OCI-LY1 (cell line): ENCODE measurements around the gene FADD.

Experiments
- EZH2 ChIP-seq: fragments of 200-600 bp; sonication (generic), shearing (Covaris generic); IDR thresholded peaks from 2 replicates; pipeline ENCODE4 v1.8.0; 2017; ENCODE audit warnings: borderline replicate concordance, mixed run types, mild to moderate bottlenecking, antibody characterized with exemption, low read length, moderate library complexity, mixed read lengths
- TF ChIP-seq, protein P1 (sequence below): fragments of 200-600 bp; sonication (generic), shearing (Covaris generic); IDR thresholded peaks from 2 replicates; pipeline ENCODE4 v1.5.1; 2017; ENCODE audit warnings: mild to moderate bottlenecking, antibody characterized with exemption, low read length, moderate library complexity, mixed read lengths

GRCh38 chr11:70158757-70159389 lies 44.2 kb upstream of the FADD start:
- TF ChIP-seq, protein P1, sequence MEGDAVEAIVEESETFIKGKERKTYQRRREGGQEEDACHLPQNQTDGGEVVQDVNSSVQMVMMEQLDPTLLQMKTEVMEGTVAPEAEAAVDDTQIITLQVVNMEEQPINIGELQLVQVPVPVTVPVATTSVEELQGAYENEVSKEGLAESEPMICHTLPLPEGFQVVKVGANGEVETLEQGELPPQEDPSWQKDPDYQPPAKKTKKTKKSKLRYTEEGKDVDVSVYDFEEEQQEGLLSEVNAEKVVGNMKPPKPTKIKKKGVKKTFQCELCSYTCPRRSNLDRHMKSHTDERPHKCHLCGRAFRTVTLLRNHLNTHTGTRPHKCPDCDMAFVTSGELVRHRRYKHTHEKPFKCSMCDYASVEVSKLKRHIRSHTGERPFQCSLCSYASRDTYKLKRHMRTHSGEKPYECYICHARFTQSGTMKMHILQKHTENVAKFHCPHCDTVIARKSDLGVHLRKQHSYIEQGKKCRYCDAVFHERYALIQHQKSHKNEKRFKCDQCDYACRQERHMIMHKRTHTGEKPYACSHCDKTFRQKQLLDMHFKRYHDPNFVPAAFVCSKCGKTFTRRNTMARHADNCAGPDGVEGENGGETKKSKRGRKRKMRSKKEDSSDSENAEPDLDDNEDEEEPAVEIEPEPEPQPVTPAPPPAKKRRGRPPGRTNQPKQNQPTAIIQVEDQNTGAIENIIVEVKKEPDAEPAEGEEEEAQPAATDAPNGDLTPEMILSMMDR, result no peak
- no peak for TF ChIP-seq EZH2
